K562 (cell line): ENCODE measurements around the gene TPBG. TPM values are rescaled to one million over a fixed set of nuclear protein-coding genes. Genes with fewer than 3 reads are reported as not detected.

Experiments
- ETV5 ChIP-seq: sonication (generic); formaldehyde crosslinking; IDR thresholded peaks from 2 replicates; pipeline ENCODE4 v1.4.0; 2020; ENCODE audit warnings: low read depth, mild to moderate bottlenecking, missing genetic modification reagents
- JUND ChIP-seq, 2 experiments: IDR thresholded peaks; 2 replicates in 1 of 2; 3 replicates in 1 of 2; pipeline ENCODE4 v1.6.1; 2011; ENCODE audit warnings: borderline replicate concordance in 2 of 2, low read depth in 2 of 2, low read length in 2 of 2, improper control_type of control experiment in 1 of 2, missing biosample characterization in 1 of 2, missing genetic modification characterization in 1 of 2, missing genetic modification reagents in 1 of 2
- KAT8 ChIP-seq: fragments of 450-650 bp; IDR thresholded peaks from 2 replicates; pipeline ENCODE4 v1.6.1; 2016; ENCODE audit warnings: low read depth, mild to moderate bottlenecking
- SMC3 ChIP-seq: conservative IDR thresholded peaks from 2 replicates; pipeline ENCODE4 v1.6.1; 2011; ENCODE audit warnings: low read depth, low read length, improper control_type of control experiment; ENCODE audit not compliant: insufficient read depth
- TAF7 ChIP-seq: fragments of 450-650 bp; IDR thresholded peaks from 2 replicates; pipeline ENCODE4 v1.6.1; 2016; ENCODE audit warnings: missing genetic modification characterization, missing compliant biosample characterization
- polyA plus RNA-seq, 8 experiments: library from polyadenylated mRNA; depleted of rRNA in 4 of 8; stranded (reverse) in 5 of 8; unstranded in 3 of 8; fragments of >200 nt; fragmentation: Nextera tagmentation in 2 of 8; fragmentation: Illumina TruSeq in 1 of 8; extraction: Ambion mirVana in 2 of 8; extraction: Trizol in 1 of 8; gene quantifications; 2 replicates each; pipeline versions ENCODE4 v1.2.1 to v1.2.3, GENCODE V29; 2011 to 2014; ENCODE audit warnings: inconsistent platforms in 1 of 8, missing spikeins in 1 of 8
- total RNA-seq, 7 experiments: library from RNA; depleted of rRNA in 6 of 7; stranded (reverse); fragments of >200 nt in 6 of 7; fragmentation: Illumina TruSeq in 2 of 7; extraction: Trizol in 2 of 7; gene quantifications; 2 replicates each; pipeline versions ENCODE4 v1.2.1 to v1.2.3, GENCODE V29; 2011 to 2021; ENCODE audit warnings: low replicate concordance in 1 of 7
- TF ChIP-seq, protein P1 (sequence below), 2 experiments: fragments of 450-650 bp in 1 of 2; IDR thresholded peaks; 2 replicates each; pipeline ENCODE4 v1.6.1; 2011 to 2017; ENCODE audit warnings: low read depth in 2 of 2, antibody characterized with exemption in 1 of 2, borderline replicate concordance in 1 of 2, low read length in 1 of 2, mild to moderate bottlenecking in 1 of 2, mixed read lengths in 1 of 2; ENCODE audit not compliant: control insufficient read depth in 1 of 2
- TF ChIP-seq, protein P2 (sequence below): fragments of 450-650 bp; IDR thresholded peaks from 2 replicates; pipeline ENCODE4 v1.6.1; 2017; ENCODE audit warnings: antibody characterized with exemption

The TPBG gene
- total and polyA plus RNA-seq, 9 of the 15 experiments (the other 6 are each of a cell fraction or from before 2014, with no cell fraction given), result 0.18 to 0.88 (median 0.36) TPM

DNA sequence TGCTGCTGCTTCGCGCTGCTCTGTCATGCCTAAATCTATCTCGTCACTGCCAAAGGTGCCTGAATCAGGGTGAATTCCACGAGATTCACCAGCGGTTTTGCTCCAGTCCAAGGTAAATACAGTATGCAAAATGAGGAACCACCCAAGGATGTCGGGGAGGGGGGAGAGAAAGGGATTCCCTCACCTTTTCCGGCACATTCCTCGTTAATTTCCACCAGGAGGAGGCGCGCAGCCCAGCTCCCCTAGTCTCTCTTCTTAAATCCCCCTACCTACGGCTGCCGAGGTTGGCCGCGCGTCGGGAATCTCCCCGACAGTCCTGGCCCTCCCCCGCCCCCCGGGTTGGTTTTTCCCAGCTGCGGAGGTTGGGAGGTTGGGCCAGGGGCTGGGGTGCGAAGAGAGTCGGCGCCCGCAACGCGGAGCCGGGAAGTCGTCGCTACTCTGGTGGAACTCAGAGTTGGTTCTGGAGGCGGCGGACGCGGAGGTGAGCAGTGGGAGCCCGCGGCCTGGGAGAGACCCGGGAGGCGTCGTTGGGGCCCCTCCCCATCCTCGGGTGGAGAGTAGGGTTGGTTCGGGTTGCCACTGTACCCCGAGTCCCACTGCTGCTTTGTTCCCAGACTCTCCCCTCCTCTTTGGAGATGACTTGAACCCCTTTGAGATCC is at the start of gene TPBG (continued):
- TF ChIP-seq TAF7 (tag) (peak; percentile 57; the same call in 1 of the 2 replicates), ETV5 (CRISPR knock-in tag) (no peak), KAT8 (no peak), JUND (IDR thresholded peaks at IDR 0.05; ENCODE audit: borderline replicate concordance, low read depth, low read length) (peak; percentile 80), JUND (tag; IDR thresholded peaks at IDR 0.05; ENCODE audit: borderline replicate concordance, low read depth, low read length) (no peak), SMC3 (no peak)
- TF ChIP-seq, protein P1, sequence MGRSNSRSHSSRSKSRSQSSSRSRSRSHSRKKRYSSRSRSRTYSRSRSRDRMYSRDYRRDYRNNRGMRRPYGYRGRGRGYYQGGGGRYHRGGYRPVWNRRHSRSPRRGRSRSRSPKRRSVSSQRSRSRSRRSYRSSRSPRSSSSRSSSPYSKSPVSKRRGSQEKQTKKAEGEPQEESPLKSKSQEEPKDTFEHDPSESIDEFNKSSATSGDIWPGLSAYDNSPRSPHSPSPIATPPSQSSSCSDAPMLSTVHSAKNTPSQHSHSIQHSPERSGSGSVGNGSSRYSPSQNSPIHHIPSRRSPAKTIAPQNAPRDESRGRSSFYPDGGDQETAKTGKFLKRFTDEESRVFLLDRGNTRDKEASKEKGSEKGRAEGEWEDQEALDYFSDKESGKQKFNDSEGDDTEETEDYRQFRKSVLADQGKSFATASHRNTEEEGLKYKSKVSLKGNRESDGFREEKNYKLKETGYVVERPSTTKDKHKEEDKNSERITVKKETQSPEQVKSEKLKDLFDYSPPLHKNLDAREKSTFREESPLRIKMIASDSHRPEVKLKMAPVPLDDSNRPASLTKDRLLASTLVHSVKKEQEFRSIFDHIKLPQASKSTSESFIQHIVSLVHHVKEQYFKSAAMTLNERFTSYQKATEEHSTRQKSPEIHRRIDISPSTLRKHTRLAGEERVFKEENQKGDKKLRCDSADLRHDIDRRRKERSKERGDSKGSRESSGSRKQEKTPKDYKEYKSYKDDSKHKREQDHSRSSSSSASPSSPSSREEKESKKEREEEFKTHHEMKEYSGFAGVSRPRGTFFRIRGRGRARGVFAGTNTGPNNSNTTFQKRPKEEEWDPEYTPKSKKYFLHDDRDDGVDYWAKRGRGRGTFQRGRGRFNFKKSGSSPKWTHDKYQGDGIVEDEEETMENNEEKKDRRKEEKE (IDR thresholded peaks at IDR 0.05; ENCODE audit: borderline replicate concordance in 1 of 2, control insufficient read depth in 1 of 2, low read depth in 2 of 2, low read length in 1 of 2), result peak in 1 of 2 experiments; percentile 89; a peak in 2 of 4 replicates
- TF ChIP-seq, protein P2, sequence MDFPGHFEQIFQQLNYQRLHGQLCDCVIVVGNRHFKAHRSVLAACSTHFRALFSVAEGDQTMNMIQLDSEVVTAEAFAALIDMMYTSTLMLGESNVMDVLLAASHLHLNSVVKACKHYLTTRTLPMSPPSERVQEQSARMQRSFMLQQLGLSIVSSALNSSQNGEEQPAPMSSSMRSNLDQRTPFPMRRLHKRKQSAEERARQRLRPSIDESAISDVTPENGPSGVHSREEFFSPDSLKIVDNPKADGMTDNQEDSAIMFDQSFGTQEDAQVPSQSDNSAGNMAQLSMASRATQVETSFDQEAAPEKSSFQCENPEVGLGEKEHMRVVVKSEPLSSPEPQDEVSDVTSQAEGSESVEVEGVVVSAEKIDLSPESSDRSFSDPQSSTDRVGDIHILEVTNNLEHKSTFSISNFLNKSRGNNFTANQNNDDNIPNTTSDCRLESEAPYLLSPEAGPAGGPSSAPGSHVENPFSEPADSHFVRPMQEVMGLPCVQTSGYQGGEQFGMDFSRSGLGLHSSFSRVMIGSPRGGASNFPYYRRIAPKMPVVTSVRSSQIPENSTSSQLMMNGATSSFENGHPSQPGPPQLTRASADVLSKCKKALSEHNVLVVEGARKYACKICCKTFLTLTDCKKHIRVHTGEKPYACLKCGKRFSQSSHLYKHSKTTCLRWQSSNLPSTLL, result no peak
- TF ChIP-seq, all 486 proteins: peak for 18
